ENCODE results near the gene PHF23. TPM values are rescaled to one million over a fixed set of nuclear protein-coding genes. Genes with fewer than 3 reads are reported as not detected.
A peak's percentile ranks its signal among the peaks of the same experiment; 100 is the strongest.

PHF23 gene
- total and polyA plus RNA-seq, 9 of the 15 experiments (the other 6 are each of a cell fraction or from before 2014, with no cell fraction given): 7.4 to 87.5 (median 33.7) TPM

DNA sequence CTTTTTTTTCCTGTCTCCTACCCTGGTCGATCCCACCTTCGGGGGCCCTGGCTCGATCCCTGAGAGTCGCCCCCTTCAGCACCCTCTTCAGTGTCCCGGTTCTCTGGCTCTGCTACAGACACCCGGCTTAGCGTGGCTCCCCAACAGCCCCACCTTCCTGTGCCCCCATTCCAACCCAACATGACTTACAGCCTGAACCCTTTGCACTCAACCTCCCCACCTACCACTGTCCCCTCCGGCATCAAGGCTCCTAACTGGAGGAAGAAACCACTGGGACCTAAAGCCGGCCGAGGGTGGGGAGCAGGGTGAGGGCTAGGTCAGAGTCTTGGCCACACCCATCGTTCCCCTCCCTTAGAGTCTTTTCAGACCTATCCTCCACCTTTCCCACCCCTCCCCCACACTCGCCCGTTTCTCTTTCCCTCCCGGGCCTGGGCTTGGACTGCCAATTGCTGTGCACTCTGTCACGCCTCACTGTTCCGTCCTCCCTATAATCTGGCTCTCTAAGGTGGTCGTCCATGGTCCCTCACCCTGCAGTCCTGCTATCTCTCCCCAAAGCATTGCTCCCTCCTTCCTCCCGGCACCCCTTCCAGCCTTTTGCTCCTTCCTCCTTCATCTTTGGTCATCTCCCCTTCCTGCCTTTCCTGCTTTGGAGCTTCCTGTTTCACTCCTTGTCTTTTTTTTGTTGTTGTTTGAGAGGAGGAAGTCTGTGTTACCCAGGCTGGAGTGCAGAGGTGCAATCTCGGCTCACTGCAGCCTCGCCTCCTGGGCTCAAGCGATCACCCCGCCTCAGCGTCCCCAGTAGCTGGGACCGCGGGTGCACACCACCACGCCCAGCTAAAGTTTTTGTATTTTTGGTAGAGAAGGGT lies 23.9 kb upstream of the PHF23 start (continued):
- TF ChIP-seq KAT8 (IDR thresholded peaks at IDR 0.05; ENCODE audit: low read depth) (no peak), HDAC1 (IDR thresholded peaks at IDR 0.05) (peak in 1 of 2 experiments; percentile 81; a peak in 2 of 4 replicates), CBFA2T3 (IDR thresholded peaks at IDR 0.05) (peak; percentile 21; the same call in 1 of the 2 replicates), TGIF2 (CRISPR knock-in tag; IDR thresholded peaks at IDR 0.05) (no peak), SMAD2 (IDR thresholded peaks at IDR 0.05; ENCODE audit: low read depth, low read length) (no peak), TRIM24 (IDR thresholded peaks at IDR 0.05) (peak in 1 of 2 experiments; percentile 53; a peak in 2 of 4 replicates), ZNF263 (CRISPR knock-in tag; IDR thresholded peaks at IDR 0.05; ENCODE audit: borderline replicate concordance) (peak; percentile 75), ZNF764 (CRISPR knock-in tag; IDR thresholded peaks at IDR 0.05; ENCODE audit: low read depth) (no peak), TAF15 (IDR thresholded peaks at IDR 0.05; ENCODE audit: low read depth, low read length) (no peak), RNF2 (IDR thresholded peaks at IDR 0.05) (peak; percentile 12; the same call in 1 of the 2 replicates), DDX20 (tag; IDR thresholded peaks at IDR 0.05; ENCODE audit: low read depth) (no peak), RFX5 (IDR thresholded peaks at IDR 0.05; ENCODE audit: low read depth, low read length) (no peak), KDM5B (IDR thresholded peaks at IDR 0.05; ENCODE audit: insufficient replicate concordance, low read depth, low read length) (peak; percentile 40), CBFB (CRISPR knock-in tag; IDR thresholded peaks at IDR 0.05) (no peak), POLR2G (IDR thresholded peaks at IDR 0.05; ENCODE audit: low read depth, low read length) (peak; percentile 23; the same call in 1 of the 2 replicates), BRD9 (IDR thresholded peaks at IDR 0.05; ENCODE audit: low read depth, partially characterized antibody) (peak; percentile 92), RBM25 (IDR thresholded peaks at IDR 0.05; ENCODE audit: low read depth, low read length, severe bottlenecking) (no peak), SMARCE1 (IDR thresholded peaks at IDR 0.05) (peak; percentile 64; the same call in 1 of the 2 replicates), TAF9B (IDR thresholded peaks at IDR 0.05; ENCODE audit: partially characterized antibody) (no peak), ARNT (IDR thresholded peaks at IDR 0.05) (peak; percentile 45 to 72; a peak in 2 of 4 replicates)
- TF ChIP-seq, protein P1, sequence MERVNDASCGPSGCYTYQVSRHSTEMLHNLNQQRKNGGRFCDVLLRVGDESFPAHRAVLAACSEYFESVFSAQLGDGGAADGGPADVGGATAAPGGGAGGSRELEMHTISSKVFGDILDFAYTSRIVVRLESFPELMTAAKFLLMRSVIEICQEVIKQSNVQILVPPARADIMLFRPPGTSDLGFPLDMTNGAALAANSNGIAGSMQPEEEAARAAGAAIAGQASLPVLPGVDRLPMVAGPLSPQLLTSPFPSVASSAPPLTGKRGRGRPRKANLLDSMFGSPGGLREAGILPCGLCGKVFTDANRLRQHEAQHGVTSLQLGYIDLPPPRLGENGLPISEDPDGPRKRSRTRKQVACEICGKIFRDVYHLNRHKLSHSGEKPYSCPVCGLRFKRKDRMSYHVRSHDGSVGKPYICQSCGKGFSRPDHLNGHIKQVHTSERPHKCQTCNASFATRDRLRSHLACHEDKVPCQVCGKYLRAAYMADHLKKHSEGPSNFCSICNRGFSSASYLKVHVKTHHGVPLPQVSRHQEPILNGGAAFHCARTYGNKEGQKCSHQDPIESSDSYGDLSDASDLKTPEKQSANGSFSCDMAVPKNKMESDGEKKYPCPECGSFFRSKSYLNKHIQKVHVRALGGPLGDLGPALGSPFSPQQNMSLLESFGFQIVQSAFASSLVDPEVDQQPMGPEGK (CRISPR knock-in tag; IDR thresholded peaks at IDR 0.05; ENCODE audit: borderline replicate concordance): no peak
- TF ChIP-seq, protein P2, sequence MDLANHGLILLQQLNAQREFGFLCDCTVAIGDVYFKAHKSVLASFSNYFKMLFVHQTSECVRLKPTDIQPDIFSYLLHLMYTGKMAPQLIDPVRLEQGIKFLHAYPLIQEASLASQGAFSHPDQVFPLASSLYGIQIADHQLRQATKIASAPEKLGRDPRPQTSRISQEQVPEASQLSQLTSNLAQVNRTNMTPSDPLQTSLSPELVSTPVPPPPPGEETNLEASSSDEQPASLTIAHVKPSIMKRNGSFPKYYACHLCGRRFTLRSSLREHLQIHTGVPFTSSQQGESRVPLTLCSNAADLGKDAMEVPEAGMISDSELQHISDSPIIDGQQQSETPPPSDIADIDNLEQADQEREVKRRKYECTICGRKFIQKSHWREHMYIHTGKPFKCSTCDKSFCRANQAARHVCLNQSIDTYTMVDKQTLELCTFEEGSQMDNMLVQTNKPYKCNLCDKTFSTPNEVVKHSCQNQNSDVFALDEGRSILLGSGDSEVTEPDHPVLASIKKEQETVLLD (IDR thresholded peaks at IDR 0.05): 0 out of 2 replicates have a peak, but pooled peaks have one; percentile 56
- TF ChIP-seq, protein P3, sequence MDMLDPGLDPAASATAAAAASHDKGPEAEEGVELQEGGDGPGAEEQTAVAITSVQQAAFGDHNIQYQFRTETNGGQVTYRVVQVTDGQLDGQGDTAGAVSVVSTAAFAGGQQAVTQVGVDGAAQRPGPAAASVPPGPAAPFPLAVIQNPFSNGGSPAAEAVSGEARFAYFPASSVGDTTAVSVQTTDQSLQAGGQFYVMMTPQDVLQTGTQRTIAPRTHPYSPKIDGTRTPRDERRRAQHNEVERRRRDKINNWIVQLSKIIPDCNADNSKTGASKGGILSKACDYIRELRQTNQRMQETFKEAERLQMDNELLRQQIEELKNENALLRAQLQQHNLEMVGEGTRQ (CRISPR knock-in tag; IDR thresholded peaks at IDR 0.05): no peak

Measured in K562 (cell line).